HG02973 (cell line): Measurements from ENCODE around the gene CALHM3.
"Not testable (repeated sequence)": the region's sequence is repeated elsewhere in the genome, so short reads cannot be mapped to it uniquely, and the experiment has no call there.

ENCODE experiments used
- ATAC-seq: cut with Tn5 transposase; IDR thresholded peaks from one replicate; pipeline ENCODE4 v1.9.1; 2021; ENCODE audit warnings: moderate library complexity; ENCODE audit not compliant: unreplicated experiment

CALHM3 gene, protein sequence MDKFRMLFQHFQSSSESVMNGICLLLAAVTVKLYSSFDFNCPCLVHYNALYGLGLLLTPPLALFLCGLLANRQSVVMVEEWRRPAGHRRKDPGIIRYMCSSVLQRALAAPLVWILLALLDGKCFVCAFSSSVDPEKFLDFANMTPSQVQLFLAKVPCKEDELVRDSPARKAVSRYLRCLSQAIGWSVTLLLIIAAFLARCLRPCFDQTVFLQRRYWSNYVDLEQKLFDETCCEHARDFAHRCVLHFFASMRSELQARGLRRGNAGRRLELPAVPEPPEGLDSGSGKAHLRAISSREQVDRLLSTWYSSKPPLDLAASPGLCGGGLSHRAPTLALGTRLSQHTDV

DNA sequence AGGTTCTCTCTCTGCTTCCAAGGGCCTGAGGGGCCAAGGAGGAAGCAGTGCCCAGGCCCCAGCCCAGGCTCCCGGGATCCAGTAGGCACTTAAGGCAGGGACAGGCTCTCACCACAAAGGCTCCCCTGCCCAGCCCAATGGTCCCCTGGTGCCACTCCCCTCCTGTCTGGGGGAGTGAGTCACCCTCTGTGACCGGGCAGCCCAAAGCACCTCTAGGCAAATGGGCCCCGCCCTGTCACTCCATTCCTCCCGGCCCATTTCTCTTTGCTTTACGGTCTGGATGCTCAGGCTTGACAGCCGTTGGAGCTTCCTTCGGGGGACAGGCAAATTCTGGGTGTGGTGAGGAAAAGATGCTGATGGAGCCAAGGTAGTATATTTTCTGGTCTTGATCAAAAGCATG is at the start of gene CALHM3:
CALHM3 (minus strand) TSS at position 106 of the 400 bp plus-strand sequence. CDS start 208 bp downstream, outside the sequence.
- no peak for ATAC-seq

DNA sequence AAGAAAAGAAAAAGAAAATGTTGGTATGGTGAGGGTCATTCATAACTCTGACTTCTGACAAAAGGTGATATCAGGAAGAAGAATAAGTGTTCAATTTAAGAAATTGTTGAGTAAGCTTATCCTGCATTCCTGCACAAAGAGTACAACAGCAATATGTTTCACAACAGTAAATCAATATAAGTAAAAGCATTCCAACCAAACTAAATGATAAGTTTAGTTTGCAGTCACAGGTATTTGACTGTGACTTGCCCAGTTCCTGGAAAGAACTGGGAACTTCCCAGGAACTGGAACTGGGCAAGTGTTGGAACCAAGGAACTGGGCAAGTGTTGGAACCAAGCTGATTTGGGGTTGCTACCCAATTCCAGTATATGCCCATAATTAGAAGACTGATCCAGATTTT is 49.5 kb upstream of the CALHM3 start:
- no peak for ATAC-seq

DNA sequence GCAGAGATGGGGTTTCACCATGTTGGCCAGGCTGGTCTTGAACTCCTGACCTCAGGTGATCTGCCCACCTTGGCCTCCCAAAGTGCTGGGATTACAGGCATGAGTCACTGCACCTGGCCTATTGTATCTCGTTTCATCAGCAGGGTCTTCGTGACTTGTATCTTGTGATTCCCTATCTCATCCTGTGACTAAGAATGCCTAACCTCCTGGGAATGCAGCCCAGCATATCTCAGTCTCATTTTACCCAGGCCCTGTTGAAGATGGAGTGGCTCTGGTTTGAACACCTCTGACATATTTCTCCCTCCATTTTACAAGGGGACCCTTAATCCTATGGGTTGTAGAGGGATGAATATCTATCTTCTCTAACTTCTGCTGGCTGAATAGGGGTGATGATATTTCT is 48.4 kb upstream of the CALHM3 start:
- not testable (repeated sequence) for ATAC-seq

DNA sequence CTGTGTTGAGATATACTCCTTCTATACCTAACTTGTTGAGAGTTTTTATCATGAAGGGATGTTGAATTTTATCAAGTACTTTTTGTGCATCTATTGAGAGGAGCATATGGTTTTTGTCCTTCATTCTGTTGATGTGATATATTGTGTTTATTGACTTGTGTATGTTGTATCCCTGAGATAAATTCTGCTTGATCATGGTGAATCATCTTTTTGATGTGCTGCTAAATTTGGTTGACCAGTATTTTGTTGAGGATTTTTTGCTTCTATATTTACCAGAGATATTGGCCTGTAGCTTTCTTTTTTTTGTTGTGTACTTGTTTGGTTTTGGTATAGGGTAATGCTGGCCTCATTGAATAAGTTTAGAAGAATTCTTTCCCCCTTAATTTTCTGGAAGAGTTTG is 46.9 kb upstream of the CALHM3 start:
- ATAC-seq = no peak

DNA sequence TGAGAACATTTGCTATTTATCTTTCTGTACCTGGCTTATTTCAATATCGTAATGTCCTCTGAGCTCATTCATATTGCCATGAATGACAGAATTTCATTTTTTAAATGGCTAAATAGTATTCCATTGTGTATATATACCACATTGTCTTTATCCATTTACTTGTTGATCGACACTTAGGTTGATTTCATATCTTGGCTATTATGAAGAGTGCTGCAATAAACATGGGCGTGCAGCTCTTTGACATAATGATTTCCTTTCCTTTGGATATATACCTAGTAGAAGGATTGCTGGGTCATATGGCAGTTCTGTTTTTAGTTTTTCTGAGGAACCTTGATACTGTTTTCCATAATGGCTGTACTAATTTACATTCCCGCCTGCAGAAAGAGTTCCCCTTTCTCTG is 44.6 kb upstream of the CALHM3 start:
- no peak for ATAC-seq

DNA sequence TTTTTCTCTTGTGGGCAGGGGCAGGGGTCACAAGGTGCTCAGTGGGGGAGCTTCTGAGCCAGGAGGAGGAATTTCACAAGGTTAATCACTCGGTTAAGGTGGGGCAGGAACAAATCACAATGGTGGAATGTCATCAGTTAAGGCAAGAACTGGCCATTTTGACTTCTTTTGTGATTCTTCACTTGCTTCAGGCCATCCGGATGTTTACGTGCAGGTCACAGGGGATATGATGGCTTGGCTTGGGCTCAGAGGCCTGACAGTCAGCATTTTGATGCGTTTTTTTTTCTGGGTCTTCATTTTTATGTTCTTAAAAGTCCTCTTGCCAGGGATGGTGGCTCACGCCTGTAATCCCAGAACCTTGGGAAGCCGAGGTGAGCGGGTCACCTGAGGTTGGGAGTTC is 43.0 kb upstream of the CALHM3 start:
- not testable (repeated sequence) for ATAC-seq

DNA sequence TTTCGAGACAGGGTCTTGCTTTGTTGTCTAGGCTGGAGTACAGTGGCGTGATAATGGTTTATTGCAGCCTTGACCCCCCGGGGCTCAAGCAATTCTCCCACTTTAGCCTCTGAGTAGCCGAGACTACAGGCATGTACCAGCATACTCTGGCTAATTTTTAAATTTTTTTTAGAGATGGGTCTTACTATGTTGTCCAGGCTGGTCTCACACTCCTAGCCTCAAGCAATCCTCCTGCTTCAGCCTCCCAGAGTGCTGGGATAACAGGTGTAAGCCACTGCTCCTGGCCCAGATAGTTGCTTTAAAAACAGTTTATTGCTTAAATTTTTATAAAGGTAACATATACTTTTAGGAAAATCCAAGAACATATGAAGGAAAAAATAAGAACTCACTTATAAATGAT is 40.8 kb upstream of the CALHM3 start:
- no peak for ATAC-seq

DNA sequence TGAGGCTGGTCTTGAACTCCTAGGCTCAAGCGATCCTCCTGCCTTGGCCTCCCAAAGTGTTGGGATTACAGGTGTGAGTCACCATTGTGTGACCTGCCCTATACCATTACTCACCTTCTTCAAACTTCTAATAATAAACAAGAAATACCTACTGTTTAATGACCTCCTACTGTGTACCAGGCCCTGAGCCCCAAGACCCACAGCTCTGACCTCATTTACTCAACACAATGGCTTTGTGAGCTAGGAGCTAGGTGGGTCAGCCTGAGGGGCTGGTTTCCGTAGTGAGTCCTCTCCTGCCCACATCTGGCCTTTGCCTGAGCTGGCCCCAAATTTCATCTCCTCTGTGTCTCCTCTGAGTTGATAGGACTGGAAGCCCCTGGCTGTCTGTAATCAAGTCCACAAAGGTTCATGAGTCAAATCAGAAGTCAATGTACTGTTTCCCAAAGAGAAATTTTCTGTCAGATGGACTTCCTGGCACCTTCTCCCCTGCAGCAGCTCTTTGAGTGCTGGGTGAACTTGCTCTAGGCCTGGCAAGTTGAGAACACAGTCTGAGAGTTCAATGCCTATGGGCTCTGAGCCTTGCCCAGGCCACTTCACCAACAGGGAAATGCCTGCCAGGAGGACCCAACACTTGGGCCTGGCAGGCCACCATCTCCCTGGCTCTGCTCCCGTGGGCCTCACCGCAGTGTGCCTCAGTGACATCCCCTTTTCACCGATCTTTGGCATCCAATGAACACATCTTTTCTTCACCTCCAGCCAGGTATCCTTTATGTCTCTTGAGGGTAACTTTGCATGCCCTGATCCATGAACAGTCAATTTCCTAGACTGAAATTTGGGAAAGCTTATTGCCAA is 38.4 kb upstream of the CALHM3 start:
- ATAC-seq = no peak

DNA sequence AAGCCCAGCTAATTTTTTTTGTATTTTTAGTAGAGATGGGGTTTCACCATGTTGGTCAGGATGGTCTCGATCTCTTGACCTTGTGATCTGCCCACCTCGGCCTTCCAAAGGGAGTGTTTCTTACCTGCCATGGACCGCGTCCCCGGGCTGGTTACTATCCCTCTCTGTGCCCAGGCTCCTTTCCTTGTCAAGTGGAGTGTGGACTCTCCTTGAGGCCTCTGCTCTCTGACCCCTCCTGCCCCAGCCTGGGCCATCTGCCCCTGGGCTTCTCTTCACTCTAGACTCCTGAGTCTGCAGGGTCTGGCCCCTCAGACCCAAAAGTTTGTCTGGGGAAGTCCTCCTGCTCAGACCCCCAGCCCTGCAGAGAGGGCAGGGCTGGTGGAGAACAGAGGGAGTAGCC is 35.2 kb upstream of the CALHM3 start:
- no peak for ATAC-seq

DNA sequence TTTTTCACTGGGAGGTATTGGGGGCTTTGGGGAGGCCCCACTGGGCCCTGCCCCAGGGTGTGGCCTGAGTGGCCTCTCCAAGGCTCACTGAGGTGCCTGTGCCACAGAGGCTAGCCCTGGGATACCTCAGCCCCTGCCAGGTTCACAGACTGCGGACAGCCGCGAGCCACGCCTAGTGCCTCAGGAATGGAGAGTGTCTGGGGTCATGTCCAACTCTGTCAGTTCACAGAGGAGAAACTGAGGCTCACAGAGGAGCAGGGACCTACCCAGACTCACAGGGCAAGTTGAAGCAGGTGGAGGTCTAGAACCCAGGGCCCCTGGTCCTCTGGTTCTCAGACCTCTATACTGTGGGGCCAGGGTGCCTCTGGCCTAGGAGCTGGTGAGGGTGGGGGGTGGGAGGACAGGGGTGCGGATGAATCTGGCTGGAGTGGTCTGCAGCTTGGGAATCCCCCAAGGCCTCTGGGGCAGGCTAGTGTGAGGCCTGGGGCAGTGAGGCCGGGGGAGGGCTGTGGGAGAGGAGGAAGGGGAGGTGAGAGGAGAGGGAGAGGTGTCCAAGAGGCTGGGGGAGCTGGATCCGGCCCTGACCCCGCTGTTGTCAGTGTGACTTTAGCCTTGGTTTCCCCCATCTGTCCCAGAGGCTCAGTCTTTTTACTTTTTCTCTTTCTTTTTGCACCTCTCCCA is 34.5 kb upstream of the CALHM3 start:
- ATAC-seq = no peak

DNA sequence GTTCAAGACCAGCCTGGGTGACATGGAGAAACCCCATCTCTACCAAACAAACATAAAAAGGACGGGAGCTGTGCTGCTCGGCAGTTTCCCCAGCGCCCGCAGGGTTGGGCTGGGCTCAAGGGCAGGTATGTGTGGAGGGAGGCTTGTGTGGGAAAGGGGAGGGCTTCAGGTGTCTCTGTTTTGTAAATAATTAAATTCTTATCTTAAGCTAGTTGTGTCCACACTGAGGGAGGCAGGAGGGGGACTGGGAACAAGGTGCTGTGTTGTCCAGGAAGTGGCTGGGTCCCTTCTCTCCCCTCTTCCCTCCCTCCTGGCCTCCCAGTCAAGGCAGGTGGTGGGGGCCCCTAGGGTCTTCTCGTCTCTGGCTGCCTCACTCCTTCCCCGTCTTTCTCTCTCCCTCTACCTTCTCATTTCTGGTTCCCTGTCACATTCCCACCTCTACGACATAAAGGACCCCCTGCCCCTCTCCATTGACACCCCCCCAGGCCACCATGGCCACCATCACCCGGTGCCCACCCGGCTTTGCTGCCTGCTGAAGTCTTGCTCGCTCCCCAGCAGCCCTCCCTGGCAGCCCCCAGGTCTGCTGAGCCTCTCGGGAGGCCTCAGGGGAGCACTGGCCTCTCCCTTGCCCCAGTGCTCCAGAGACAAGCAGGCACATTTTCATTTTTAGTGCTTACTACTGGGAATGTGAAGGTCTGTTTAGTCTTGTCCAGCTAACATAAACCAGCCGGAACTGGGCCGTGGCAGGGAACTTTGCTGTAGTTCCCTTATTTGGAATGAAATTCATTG is 33.7 kb upstream of the CALHM3 start:
- no peak for ATAC-seq

DNA sequence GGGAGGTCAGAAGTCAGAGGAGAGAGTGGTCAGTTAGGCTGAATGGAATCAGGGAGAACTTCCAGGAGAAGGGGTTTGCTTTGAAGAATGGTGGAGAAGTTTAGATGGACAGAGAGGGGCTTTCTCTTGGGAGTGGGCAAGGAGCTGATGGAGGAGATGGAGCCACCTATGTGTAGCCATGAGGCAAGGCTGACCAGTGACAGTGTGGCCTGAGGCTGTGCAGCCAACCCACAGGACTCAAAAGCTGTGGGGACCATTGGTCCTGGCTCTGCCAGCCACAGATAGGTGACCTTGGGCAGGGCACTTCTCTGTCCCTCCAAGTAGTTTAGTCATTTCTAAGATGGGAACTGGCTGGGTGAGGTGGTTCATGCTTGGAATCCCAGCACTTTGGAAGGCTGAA is 33.1 kb upstream of the CALHM3 start:
- no peak for ATAC-seq

DNA sequence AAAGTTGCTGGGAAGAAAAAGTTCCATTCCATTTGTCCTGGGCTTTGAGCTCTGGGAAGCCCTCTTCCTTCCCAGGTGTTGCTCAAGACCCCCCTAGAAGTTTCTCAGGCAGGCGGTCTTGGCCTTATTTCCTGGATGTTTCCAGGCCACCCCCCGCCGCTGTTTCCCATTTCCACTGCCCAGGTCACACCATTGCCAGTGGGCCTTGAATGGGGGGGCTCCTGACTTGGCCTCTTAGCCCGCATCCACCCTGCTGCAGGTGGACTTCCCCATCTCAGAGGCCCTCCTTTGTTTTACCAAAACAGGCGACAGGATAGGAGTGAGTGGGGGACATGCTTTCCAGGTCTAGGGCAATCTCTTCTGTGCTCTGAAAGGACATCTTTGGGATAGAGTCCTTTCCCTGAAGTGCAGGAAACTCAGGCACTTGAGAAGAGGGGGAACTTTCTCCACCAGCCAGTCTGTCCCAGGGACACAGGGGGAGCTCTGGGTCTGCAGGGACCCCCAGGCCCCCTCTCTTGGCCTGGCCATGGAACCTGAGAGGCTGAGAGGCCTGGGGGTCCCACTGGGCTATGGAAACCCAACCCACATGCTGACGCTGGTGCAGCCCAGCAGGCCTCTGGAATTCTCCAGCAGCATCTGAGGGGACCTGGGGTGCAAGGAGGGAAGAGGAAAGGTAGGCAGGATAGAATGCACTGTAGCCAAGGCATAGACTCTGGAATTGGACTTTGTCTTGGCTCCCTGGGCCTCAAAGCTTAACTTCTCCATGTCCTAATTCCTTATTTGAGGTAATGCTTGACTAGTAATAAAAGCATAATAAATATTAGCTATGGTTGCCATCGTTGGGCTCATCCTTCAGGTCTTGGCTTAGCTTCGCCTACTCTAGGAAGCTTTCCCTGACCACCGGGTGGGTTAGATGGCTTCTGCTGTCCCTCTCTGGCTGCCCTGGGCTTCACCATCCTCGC is 32.0 kb upstream of the CALHM3 start:
- ATAC-seq = no peak

DNA sequence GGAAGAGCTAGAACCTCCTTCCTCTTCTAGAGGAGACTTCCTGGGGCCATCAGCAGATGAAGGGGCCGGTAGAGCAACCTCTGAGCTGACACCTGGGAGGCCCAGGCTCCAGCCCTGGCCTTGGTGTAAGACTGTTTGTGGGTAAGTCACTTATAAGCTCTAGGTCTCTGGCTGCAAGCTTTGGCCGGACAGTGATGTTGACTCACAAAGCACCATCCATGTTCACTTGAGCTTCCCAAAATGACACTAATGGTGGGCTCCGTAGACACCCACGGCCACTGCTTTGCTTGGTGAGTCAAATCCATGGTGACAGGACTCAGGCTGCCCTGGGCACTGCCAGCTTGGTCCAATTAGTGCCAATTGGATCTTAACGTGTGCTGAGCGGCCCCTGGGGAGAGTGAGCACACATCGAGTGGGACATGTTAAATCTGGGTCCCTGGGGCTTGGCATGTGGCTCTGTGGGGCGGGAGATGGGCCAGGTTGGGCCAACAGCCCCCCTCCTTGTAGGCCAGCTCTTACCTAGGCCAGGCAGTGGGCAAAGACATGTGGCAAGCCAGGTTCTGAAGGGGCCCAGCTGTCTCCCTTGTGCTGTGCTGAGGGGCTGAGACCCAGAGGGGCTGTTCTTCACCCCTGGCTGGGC is 31.1 kb upstream of the CALHM3 start:
- ATAC-seq = no peak

DNA sequence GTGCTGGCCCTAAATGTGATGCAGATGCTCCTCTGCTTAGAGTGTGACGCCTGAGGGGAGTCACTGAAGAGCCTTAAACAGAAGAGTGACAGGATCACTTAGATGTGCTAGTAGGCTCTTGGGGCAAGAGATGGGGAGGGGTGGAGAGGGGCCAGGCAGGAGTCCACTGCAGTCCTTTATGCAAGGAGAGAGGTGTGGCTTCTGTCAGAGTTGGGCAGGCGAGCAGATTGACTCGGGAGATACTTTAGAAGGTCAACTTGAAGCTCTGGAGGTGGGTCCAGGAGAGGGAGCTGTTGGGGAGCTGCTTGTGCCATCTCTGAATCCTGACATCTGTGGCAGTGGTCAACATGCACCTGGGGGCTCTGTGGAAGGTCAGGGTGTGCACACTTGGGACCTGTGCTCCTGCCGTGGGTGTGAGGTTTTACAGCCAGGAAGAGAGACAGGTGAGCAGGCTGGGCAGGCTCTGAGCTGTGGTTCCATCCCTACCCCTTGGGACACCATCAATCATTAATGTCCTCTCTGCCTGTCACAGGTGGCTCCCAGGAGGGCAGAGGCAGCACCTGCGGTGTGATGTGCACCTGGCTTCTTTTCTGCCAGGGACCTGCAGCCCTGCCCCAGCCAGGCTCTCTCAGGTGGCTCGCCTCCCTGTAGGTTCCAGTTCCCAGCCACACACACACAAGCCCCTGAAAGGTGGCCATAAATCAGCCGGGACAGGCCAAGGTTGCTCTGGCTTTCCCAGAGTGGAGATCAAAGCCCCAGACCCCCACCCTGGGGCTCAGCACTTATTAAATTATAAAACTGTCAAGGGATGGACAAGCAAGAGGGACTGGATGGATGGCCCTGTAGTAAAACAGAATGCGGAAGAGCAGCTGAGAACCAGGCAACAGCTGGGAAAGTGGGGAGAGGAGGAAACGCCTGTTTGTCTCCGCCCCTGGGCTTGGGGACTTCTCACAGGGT is 28.5 kb upstream of the CALHM3 start:
- no peak for ATAC-seq

DNA sequence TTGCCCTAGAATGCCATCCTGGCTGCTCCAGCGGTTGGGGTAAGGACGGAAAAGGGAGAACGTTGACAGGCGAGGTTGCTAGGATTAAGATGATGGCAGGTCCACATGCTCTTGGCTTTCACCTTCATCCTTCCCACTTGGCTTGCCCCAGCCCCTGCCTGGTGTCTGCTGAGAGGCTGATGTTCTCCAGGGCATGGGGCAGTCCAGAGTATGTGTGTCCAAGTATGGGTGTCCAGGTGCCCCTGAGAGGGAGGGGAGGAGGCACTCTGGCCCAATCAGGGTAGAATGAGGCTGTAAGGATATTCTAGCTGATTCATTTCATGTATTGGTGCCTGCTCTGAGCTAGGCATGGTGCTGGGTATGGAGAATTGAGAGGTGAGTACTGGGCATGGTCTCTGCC is 27.0 kb upstream of the CALHM3 start:
- no peak for ATAC-seq

DNA sequence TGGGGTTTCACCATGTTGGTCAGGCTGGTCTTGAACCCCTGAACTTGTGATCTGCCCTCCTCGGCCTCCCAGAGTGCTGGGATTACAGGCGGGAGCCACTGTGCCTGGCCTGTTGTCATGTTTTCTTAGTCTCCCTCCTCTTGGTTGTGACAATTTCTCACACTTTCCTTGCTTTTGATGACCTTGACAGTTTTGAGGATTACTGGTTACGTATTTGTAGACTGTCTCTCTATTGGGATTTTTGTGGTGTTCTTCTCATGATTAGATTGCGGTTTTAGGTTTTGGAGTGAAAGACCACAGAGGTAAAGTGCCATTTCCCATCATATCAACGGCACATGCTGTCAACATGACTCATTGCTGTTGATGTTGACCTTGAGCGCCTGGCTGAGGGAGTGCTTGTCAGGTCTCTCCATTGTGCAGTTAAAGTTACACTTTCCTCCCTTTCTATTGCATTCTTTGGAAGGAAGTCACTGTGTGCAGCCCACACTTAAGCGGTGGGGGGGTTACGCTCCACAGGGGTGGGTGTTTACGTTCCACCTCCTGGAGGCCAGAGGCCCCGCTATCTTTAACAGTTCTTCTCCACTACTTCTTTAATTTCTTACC is 25.2 kb upstream of the CALHM3 start:
- no peak for ATAC-seq

DNA sequence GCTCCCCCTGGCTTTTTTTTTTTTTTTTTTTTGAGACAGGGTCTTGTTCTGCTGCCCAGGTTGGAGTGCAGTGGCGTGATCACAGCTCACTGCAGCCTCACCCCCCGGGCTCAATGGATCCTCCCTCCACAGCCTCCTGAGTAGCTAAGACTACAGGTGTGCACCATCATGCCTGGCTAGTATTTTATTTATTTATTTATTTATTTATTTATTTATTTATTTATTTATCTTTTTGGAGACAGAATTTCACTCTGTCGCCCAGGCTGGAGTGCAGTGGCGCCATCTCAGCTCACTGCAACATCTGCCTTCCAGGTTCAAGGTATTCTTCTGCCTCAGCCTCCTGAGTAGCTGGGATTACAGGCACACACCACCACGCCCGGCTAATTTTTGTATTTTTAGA is 24.7 kb upstream of the CALHM3 start:
- not testable (repeated sequence) for ATAC-seq
